HEK293T (cell line): Measurements from ENCODE around the gene KIAA0513.

Experiments used
- BHLHE40 ChIP-seq: fragments of 450-650 bp; IDR thresholded peaks from 2 replicates; pipeline ENCODE4 v1.6.1; 2016; ENCODE audit warnings: mild to moderate bottlenecking, moderate library complexity, borderline replicate concordance
- ELF4 ChIP-seq: fragments of 450-650 bp; IDR thresholded peaks from 2 replicates; pipeline ENCODE4 v1.6.1; 2017; ENCODE audit warnings: antibody characterized with exemption
- FOXA1 ChIP-seq: fragments of 450-650 bp; IDR thresholded peaks from 2 replicates; pipeline ENCODE4 v1.6.1; 2016; ENCODE audit warnings: mild to moderate bottlenecking
- FOXK2 ChIP-seq: fragments of 450-650 bp; IDR thresholded peaks from 2 replicates; pipeline ENCODE4 v1.6.1; 2016; ENCODE audit warnings: mild to moderate bottlenecking
- SP1 ChIP-seq: fragments of 450-650 bp; IDR thresholded peaks from 2 replicates; pipeline ENCODE4 v1.6.1; 2017
- TF ChIP-seq, protein P1 (sequence below): fragments of 450-650 bp; IDR thresholded peaks from 2 replicates; pipeline ENCODE4 v1.6.1; 2016

DNA sequence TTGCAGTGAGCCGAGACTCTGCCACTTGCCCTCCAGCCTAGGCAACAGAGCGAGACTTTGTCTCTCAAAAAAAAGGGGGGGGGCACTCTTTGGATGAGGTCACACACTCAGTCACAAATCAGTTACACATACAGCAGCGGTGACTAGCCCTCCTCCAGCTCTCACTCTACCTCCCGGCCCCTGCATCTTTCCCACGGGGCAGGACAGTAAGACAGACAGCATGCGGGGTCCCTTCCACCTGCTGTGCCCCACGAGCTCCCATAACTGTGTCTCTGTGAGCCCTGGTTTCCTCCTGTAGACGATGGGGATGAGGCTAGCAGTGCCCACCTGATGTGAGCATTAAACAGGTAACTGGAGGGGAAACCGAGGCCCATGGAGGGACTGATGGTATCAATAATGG, 79.5 kb downstream of the KIAA0513 start:
- TF ChIP-seq, protein P1, sequence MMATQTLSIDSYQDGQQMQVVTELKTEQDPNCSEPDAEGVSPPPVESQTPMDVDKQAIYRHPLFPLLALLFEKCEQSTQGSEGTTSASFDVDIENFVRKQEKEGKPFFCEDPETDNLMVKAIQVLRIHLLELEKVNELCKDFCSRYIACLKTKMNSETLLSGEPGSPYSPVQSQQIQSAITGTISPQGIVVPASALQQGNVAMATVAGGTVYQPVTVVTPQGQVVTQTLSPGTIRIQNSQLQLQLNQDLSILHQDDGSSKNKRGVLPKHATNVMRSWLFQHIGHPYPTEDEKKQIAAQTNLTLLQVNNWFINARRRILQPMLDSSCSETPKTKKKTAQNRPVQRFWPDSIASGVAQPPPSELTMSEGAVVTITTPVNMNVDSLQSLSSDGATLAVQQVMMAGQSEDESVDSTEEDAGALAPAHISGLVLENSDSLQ, result no peak
- TF ChIP-seq SP1 (no peak), BHLHE40 (no peak), FOXA1 (no peak), ELF4 (no peak), FOXK2 (no peak)
